Neural progenitor cell (in vitro differentiated cells): ENCODE data around the gene CD81. TPM values are rescaled to one million over a fixed set of nuclear protein-coding genes. Genes with fewer than 3 reads are reported as not detected.

ENCODE experiments used
- DNase-seq: peaks from one replicate; pipeline ENCODE4 v3.0.0-alpha.2; 2016; ENCODE audit warnings: low spot score
- H2AFZ ChIP-seq: fragments of 200-600 bp; sonication (generic); replicated peaks from 2 replicates; pipeline ENCODE4 v1.6.1; 2016; ENCODE audit warnings: antibody characterized with exemption
- H3F3A ChIP-seq: fragments of 200-600 bp; sonication (generic); 2 replicates; pipeline ENCODE4 v1.6.1; 2016; ENCODE audit warnings: antibody characterized with exemption, low read depth
- H3K27ac ChIP-seq: fragments of 200-600 bp; sonication (generic); 2 replicates; pipeline ENCODE4 v1.5.1; 2016; ENCODE audit warnings: mild to moderate bottlenecking
- H3K27me3 ChIP-seq: fragments of 200-600 bp; sonication (generic); 2 replicates; pipeline ENCODE4 v1.6.1; 2016; ENCODE audit warnings: mild to moderate bottlenecking, moderate library complexity
- H3K36me3 ChIP-seq: fragments of 200-600 bp; sonication (generic); 2 replicates; pipeline ENCODE4 v1.5.1; 2016
- H3K4me1 ChIP-seq: fragments of 200-600 bp; sonication (generic); 2 replicates; pipeline ENCODE4 v1.6.1; 2016; ENCODE audit warnings: mixed run types
- H3K4me2 ChIP-seq: fragments of 200-600 bp; sonication (generic); 2 replicates; pipeline ENCODE4 v1.6.1; 2016
- H3K4me3 ChIP-seq: fragments of 200-600 bp; sonication (generic); 2 replicates; pipeline ENCODE4 v1.5.1; 2016
- H3K79me2 ChIP-seq: fragments of 200-600 bp; sonication (generic); 2 replicates; pipeline ENCODE4 v1.6.1; 2016; ENCODE audit warnings: low read depth
- H3K9ac ChIP-seq: fragments of 200-600 bp; sonication (generic); 2 replicates; pipeline ENCODE4 v1.6.1; 2016
- H3K9me3 ChIP-seq: fragments of 200-600 bp; sonication (generic); 2 replicates; pipeline ENCODE4 v1.5.1; 2016; ENCODE audit warnings: low read depth
- H4K20me1 ChIP-seq: fragments of 200-600 bp; sonication (generic); 2 replicates; pipeline ENCODE4 v1.6.1; 2016; ENCODE audit warnings: low read depth
- H3K27ac Mint-ChIP-seq: 3 replicates; pipeline ENCODE4 v1.8.0; 2021; ENCODE audit warnings: mixed read lengths
- H3K27me3 Mint-ChIP-seq: 2 replicates; pipeline ENCODE4 v1.8.0; 2022; ENCODE audit warnings: low read depth, mild to moderate bottlenecking, inconsistent platforms, moderate library complexity, mixed read lengths; ENCODE audit not compliant: insufficient read depth
- H3K36me3 Mint-ChIP-seq: 3 replicates; pipeline ENCODE4 v1.8.0; 2021; ENCODE audit warnings: mixed read lengths
- H3K4me1 Mint-ChIP-seq: 3 replicates; pipeline ENCODE4 v1.8.0; 2021; ENCODE audit warnings: mixed read lengths
- H3K4me3 Mint-ChIP-seq: 3 replicates; pipeline ENCODE4 v1.8.0; 2021; ENCODE audit warnings: mild to moderate bottlenecking, moderate library complexity, mixed read lengths
- H3K9me3 Mint-ChIP-seq: 3 replicates; pipeline ENCODE4 v1.8.0; 2020; ENCODE audit warnings: mixed read lengths
- EZH2 ChIP-seq: fragments of 200-600 bp; sonication (generic); IDR thresholded peaks from 2 replicates; pipeline ENCODE4 v1.6.1; 2017; ENCODE audit warnings: antibody characterized with exemption, mild to moderate bottlenecking, moderate library complexity
- EZH2phosphoT487 ChIP-seq: fragments of 200-600 bp; sonication (generic); IDR thresholded peaks from 2 replicates; pipeline ENCODE4 v1.6.1; 2017; ENCODE audit warnings: antibody characterized with exemption
- small RNA-seq: library from RNA; depleted of rRNA; stranded (forward); fragments of <200 nt; gene quantifications from one replicate; pipeline ENCODE3, GENCODE V24; 2015
- total RNA-seq: library from RNA; depleted of rRNA; stranded (reverse); fragments of >200 nt; gene quantifications from 2 replicates; pipeline ENCODE4 v1.2.3, GENCODE V29; 2015; ENCODE audit warnings: low replicate concordance
- TF ChIP-seq, protein P1 (sequence below): fragments of 200-600 bp; sonication (generic); IDR thresholded peaks from 2 replicates; pipeline ENCODE4 v1.5.1; 2017; ENCODE audit warnings: antibody characterized with exemption, mild to moderate bottlenecking

The CD81 gene
- total RNA-seq, 1 donor from 2014 or later = 87.6 TPM

DNA sequence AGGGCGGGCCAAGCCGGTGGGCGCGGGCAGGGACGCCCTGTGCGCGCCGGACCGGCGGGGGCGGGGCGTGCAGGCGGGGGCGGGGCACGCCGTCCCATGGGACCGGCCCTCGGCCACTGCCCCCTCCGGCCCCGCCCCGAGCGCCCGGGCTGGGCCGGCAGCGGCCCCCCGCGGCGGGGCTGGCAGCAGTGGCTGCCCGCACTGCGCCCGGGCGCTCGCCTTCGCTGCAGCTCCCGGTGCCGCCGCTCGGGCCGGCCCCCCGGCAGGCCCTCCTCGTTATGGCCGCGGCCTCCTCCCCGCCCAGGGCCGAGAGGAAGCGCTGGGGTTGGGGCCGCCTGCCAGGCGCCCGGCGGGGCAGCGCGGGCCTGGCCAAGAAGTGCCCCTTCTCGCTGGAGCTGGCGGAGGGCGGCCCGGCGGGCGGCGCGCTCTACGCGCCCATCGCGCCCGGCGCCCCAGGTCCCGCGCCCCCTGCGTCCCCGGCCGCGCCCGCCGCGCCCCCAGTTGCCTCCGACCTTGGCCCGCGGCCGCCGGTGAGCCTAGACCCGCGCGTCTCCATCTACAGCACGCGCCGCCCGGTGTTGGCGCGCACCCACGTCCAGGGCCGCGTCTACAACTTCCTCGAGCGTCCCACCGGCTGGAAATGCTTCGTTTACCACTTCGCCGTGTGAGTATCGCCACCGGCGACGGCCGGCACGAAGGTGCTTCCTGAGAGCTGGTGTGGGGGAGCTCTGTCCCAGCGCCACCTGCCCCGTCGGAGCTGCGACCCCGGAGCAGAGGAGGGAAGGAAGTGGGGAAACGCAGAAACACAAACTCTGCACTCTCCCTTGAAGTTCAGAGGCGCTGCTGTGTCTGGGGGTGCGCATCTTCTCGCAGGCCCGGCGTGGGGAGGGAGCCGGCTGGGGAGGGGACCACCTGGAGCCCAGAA, 68.0 kb downstream of the CD81 start, which contains the start of gene KCNQ1:
KCNQ1 (plus strand) TSS at position 188 of the 925 bp plus-strand sequence; CDS start at position 279, 91 bp downstream.
- Histone ChIP-seq H3K27ac (no peak within 1 kb of the TSS), H3K9ac (no peak within 1 kb of the TSS), H3K36me3 (no peaks in the 10 kb centered on the region), H3F3A (no peaks in the 10 kb centered on the region), H4K20me1 (no peaks in the 10 kb centered on the region), H3K4me2 (peak within 1 kb of the TSS; percentile 70), H3K4me3 (peak within 1 kb of the TSS; percentile 43), H3K9me3 (no peaks in the 10 kb centered on the region), H3K4me1 (no peaks in the 10 kb centered on the region), H3K79me2 (no peaks in the 10 kb centered on the region), H3K27me3 (peaks cover 98% of the 10 kb centered on the region), H2AFZ (no peak within 1 kb of the TSS)
- Mint-ChIP-seq H3K4me3 (peak within 1 kb of the TSS; percentile 71), H3K36me3 (no peaks in the 10 kb centered on the region), H3K9me3 (peaks cover 10% of the 10 kb centered on the region), H3K27ac (no peak within 1 kb of the TSS), H3K27me3 (peaks cover 47% of the 10 kb centered on the region), H3K4me1 (no peaks in the 10 kb centered on the region)
- peak; percentile 89 for DNase-seq
- TF ChIP-seq, protein P1, sequence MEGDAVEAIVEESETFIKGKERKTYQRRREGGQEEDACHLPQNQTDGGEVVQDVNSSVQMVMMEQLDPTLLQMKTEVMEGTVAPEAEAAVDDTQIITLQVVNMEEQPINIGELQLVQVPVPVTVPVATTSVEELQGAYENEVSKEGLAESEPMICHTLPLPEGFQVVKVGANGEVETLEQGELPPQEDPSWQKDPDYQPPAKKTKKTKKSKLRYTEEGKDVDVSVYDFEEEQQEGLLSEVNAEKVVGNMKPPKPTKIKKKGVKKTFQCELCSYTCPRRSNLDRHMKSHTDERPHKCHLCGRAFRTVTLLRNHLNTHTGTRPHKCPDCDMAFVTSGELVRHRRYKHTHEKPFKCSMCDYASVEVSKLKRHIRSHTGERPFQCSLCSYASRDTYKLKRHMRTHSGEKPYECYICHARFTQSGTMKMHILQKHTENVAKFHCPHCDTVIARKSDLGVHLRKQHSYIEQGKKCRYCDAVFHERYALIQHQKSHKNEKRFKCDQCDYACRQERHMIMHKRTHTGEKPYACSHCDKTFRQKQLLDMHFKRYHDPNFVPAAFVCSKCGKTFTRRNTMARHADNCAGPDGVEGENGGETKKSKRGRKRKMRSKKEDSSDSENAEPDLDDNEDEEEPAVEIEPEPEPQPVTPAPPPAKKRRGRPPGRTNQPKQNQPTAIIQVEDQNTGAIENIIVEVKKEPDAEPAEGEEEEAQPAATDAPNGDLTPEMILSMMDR = no peak
- TF ChIP-seq EZH2phosphoT487 = peak; percentile 90
- TF ChIP-seq EZH2 = peak; percentile 92

- Histone ChIP-seq H3K4me1 (no peaks in the 10 kb centered on the region), H3K27ac (no peak overlapping the region), H2AFZ (no peak overlapping the region), H3K9me3 (no peaks in the 10 kb centered on the region), H3F3A (no peaks in the 10 kb centered on the region), H3K36me3 (no peaks in the 10 kb centered on the region), H3K9ac (no peak overlapping the region), H3K27me3 (peaks cover 98% of the 10 kb centered on the region), H3K79me2 (no peaks in the 10 kb centered on the region), H4K20me1 (no peaks in the 10 kb centered on the region), H3K4me3 (no peak overlapping the region), H3K4me2 (no peak overlapping the region)
- peak overlapping the region; percentile 71 for H3K4me3 Mint-ChIP-seq
- peak; percentile 71 for TF ChIP-seq EZH2
- TF ChIP-seq, protein P1 = no peak
- no peaks in the 10 kb centered on the region for H3K4me1 Mint-ChIP-seq
- H3K36me3 Mint-ChIP-seq = no peaks in the 10 kb centered on the region
- no peak overlapping the region for H3K27ac Mint-ChIP-seq
- DNase-seq = no peak
- H3K27me3 Mint-ChIP-seq = peaks cover 46% of the 10 kb centered on the region
- peaks cover 10% of the 10 kb centered on the region for H3K9me3 Mint-ChIP-seq
Measured at GRCh38 chr11:2445746-2446551, 68.8 kb downstream of the CD81 start.

DNA sequence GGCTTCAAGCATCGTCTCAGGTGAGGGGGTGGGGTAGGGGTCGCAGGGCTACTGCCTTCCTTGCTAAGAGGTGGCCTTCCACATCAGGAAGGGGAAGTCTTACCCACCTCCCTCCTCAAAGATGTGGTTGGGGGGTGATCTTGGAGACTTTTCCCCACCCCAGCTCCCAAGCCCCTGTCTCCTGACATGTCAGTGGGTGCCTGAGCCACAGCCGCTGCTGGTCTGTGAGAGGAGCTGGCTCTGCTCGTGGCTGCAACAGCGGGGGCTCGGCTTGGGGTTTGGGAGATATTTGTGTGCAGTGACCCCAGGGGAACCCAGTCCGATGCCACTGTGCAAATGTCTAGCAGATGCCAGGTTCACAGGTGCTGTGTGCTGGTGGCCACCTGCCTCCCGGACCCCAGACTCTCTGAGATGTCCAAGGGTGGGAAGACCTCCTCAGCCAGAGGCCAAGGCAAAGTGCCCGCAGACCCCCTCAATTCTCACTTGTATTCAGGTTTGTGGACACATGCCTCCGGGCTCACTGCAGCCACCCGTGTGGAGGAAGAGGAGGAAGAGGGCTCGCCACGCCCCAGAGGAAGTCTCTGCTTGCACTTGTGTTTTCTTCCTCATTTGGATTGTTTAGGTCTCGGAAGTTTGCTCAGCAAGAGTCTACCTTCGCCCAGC, 69.6 kb downstream of the CD81 start:
- H3K4me2 ChIP-seq = no peak overlapping the region
- H3K4me3 Mint-ChIP-seq = peak overlapping the region; percentile 24
- no peak overlapping the region for H3K4me3 ChIP-seq
- H3K36me3 Mint-ChIP-seq = no peaks in the 10 kb centered on the region
- no peak overlapping the region for H3K27ac Mint-ChIP-seq
- H3K79me2 ChIP-seq = no peaks in the 10 kb centered on the region
- no peaks in the 10 kb centered on the region for H3K36me3 ChIP-seq
- peaks cover 10% of the 10 kb centered on the region for H3K9me3 Mint-ChIP-seq
- DNase-seq = no peak
- H3K27ac ChIP-seq = no peak overlapping the region
- no peak overlapping the region for H2AFZ ChIP-seq
- H3F3A ChIP-seq = no peaks in the 10 kb centered on the region
- H3K9me3 ChIP-seq = no peaks in the 10 kb centered on the region
- H3K4me1 ChIP-seq = no peaks in the 10 kb centered on the region
- TF ChIP-seq, protein P1 = no peak
- TF ChIP-seq EZH2 = no peak
- TF ChIP-seq EZH2phosphoT487 = no peak
- no peaks in the 10 kb centered on the region for H4K20me1 ChIP-seq
- H3K27me3 Mint-ChIP-seq = peaks cover 39% of the 10 kb centered on the region
- H3K27me3 ChIP-seq = peaks cover 98% of the 10 kb centered on the region
- H3K4me1 Mint-ChIP-seq = no peaks in the 10 kb centered on the region
- H3K9ac ChIP-seq = no peak overlapping the region

Small RNA genes lying within 50 kb of the gene (small RNA-seq; reads per million reads assigned to genes)
- gene RF00019 = not detected

Other genes starting within 250 kb of the CD81 start
- 0.45 and 3.3 TPM in 2 replicates for gene IGF2, start 237.9 kb upstream of the CD81 start, total RNA-seq
- not detected in 2 replicates for gene INS, start 216.1 kb upstream of the CD81 start, total RNA-seq
- 2.0 and 6.2 TPM in 2 replicates for gene TH, start 205.5 kb upstream of the CD81 start, total RNA-seq
- 2.2 TPM in 1 of 2 replicates, not detected in the other for gene ASCL2, start 106.7 kb upstream of the CD81 start, total RNA-seq
- 0.19 TPM in 1 of 2 replicates, not detected in the other for gene C11orf21, start 75.4 kb upstream of the CD81 start, total RNA-seq
- 0.19 TPM in 1 of 2 replicates, not detected in the other for gene TSPAN32, start 75.3 kb upstream of the CD81 start, total RNA-seq
- gene TSSC4, start 23.4 kb downstream of the CD81 start, total RNA-seq = 11.1 and 30.2 TPM in 2 replicates
- gene TRPM5, start 67.2 kb downstream of the CD81 start, total RNA-seq = 0.34 TPM in 1 of 2 replicates, not detected in the other
- gene KCNQ1, start 67.7 kb downstream of the CD81 start, total RNA-seq = 0.11 and 0.99 TPM in 2 replicates